ENCODE measurements around the gene ATG7.

ATG7 gene

GRCh38 chr3:11562277-11562881, 290.2 kb downstream of the ATG7 start:
- Mint-ChIP-seq H3K9me3 (no peaks in the 10 kb centered on the region), H3K4me1 (peaks cover 9% of the 10 kb centered on the region), H3K4me3 (no peak overlapping the region), H3K36me3 (ENCODE audit: low read depth) (peaks cover 13% of the 10 kb centered on the region), H3K27ac (no peak overlapping the region), H3K27me3 (no peaks in the 10 kb centered on the region)
- DNase-seq (no peak), ATAC-seq (no peak)

GRCh38 chr3:11563159-11563864, 291.1 kb downstream of the ATG7 start:
- H3K4me3 Mint-ChIP-seq, result no peak overlapping the region
- H3K9me3 Mint-ChIP-seq, result no peaks in the 10 kb centered on the region
- DNase-seq (no peak), ATAC-seq (no peak)
- no peaks in the 10 kb centered on the region for H3K27me3 Mint-ChIP-seq
- peaks cover 9% of the 10 kb centered on the region for H3K36me3 Mint-ChIP-seq (ENCODE audit: low read depth)
- H3K27ac Mint-ChIP-seq, result peak overlapping the region; percentile 46
- peaks cover 8% of the 10 kb centered on the region for H3K4me1 Mint-ChIP-seq

- Mint-ChIP-seq H3K4me1 (peaks cover 10% of the 10 kb centered on the region), H3K27me3 (no peaks in the 10 kb centered on the region), H3K36me3 (ENCODE audit: low read depth) (peaks cover 9% of the 10 kb centered on the region), H3K27ac (peak overlapping the region; percentile 46), H3K9me3 (no peaks in the 10 kb centered on the region), H3K4me3 (no peak overlapping the region)
- no peak for ATAC-seq
- no peak for DNase-seq
Measured at GRCh38 chr3:11563865-11564185, 291.6 kb downstream of the ATG7 start.

GRCh38 chr3:11564577-11565001, 292.4 kb downstream of the ATG7 start:
- peaks cover 9% of the 10 kb centered on the region for H3K4me1 Mint-ChIP-seq
- H3K4me3 Mint-ChIP-seq, result no peak overlapping the region
- no peak overlapping the region for H3K27ac Mint-ChIP-seq
- H3K36me3 Mint-ChIP-seq (ENCODE audit: low read depth), result peaks cover 9% of the 10 kb centered on the region
- no peak for DNase-seq
- no peak for ATAC-seq
- H3K9me3 Mint-ChIP-seq, result no peaks in the 10 kb centered on the region
- H3K27me3 Mint-ChIP-seq, result no peaks in the 10 kb centered on the region

GRCh38 chr3:11565072-11565471, 292.9 kb downstream of the ATG7 start:
- no peak overlapping the region for H3K4me3 Mint-ChIP-seq
- no peaks in the 10 kb centered on the region for H3K27me3 Mint-ChIP-seq
- no peak overlapping the region for H3K27ac Mint-ChIP-seq
- no peak for DNase-seq
- peaks cover 9% of the 10 kb centered on the region for H3K36me3 Mint-ChIP-seq (ENCODE audit: low read depth)
- no peaks in the 10 kb centered on the region for H3K9me3 Mint-ChIP-seq
- H3K4me1 Mint-ChIP-seq, result peaks cover 9% of the 10 kb centered on the region
- ATAC-seq, result no peak

- Mint-ChIP-seq H3K36me3 (ENCODE audit: low read depth) (peaks cover 9% of the 10 kb centered on the region), H3K27ac (no peak overlapping the region), H3K27me3 (no peaks in the 10 kb centered on the region)
Measured at GRCh38 chr3:11565492-11565891, 293.3 kb downstream of the ATG7 start.

GRCh38 chr3:11565932-11566331, 293.7 kb downstream of the ATG7 start:
- H3K36me3 Mint-ChIP-seq (ENCODE audit: low read depth), result peaks cover 11% of the 10 kb centered on the region
- H3K4me1 Mint-ChIP-seq, result peaks cover 15% of the 10 kb centered on the region
- H3K4me3 Mint-ChIP-seq, result no peak overlapping the region
- no peak for ATAC-seq
- DNase-seq, result no peak
- H3K9me3 Mint-ChIP-seq, result no peaks in the 10 kb centered on the region
- H3K27me3 Mint-ChIP-seq, result no peaks in the 10 kb centered on the region
- no peak overlapping the region for H3K27ac Mint-ChIP-seq

More at GRCh38 chr3:11565492-11565891, 293.3 kb downstream of the ATG7 start:
- Mint-ChIP-seq H3K4me1 (peaks cover 10% of the 10 kb centered on the region), H3K4me3 (no peak overlapping the region), H3K9me3 (no peaks in the 10 kb centered on the region)
- no peak for DNase-seq
- no peak for ATAC-seq

- Mint-ChIP-seq H3K4me1 (peaks cover 17% of the 10 kb centered on the region), H3K27ac (peak overlapping the region; percentile 24), H3K9me3 (no peaks in the 10 kb centered on the region), H3K36me3 (ENCODE audit: low read depth) (peaks cover 11% of the 10 kb centered on the region), H3K4me3 (no peak overlapping the region), H3K27me3 (no peaks in the 10 kb centered on the region)
- DNase-seq (no peak), ATAC-seq (no peak)
Measured at GRCh38 chr3:11566478-11566877, 294.3 kb downstream of the ATG7 start.

- no peak for ATAC-seq
- H3K36me3 Mint-ChIP-seq (ENCODE audit: low read depth), result peaks cover 11% of the 10 kb centered on the region
- peaks cover 20% of the 10 kb centered on the region for H3K4me1 Mint-ChIP-seq
- H3K4me3 Mint-ChIP-seq, result no peak overlapping the region
- DNase-seq, result no peak
- no peaks in the 10 kb centered on the region for H3K27me3 Mint-ChIP-seq
- no peaks in the 10 kb centered on the region for H3K9me3 Mint-ChIP-seq
- peak overlapping the region; percentile 24 for H3K27ac Mint-ChIP-seq
Measured at GRCh38 chr3:11566916-11567315, 294.7 kb downstream of the ATG7 start.

- no peak for DNase-seq
- peak overlapping the region; percentile 59 for H3K27ac Mint-ChIP-seq
- peaks cover 11% of the 10 kb centered on the region for H3K36me3 Mint-ChIP-seq (ENCODE audit: low read depth)
- peaks cover 20% of the 10 kb centered on the region for H3K4me1 Mint-ChIP-seq
- no peak overlapping the region for H3K4me3 Mint-ChIP-seq
- H3K9me3 Mint-ChIP-seq, result no peaks in the 10 kb centered on the region
- peak; percentile 55 for ATAC-seq
- H3K27me3 Mint-ChIP-seq, result no peaks in the 10 kb centered on the region
Measured at GRCh38 chr3:11567516-11568467, 295.6 kb downstream of the ATG7 start.

- Mint-ChIP-seq H3K4me1 (peaks cover 20% of the 10 kb centered on the region), H3K4me3 (no peak overlapping the region), H3K27me3 (no peaks in the 10 kb centered on the region), H3K9me3 (no peaks in the 10 kb centered on the region), H3K36me3 (ENCODE audit: low read depth) (peaks cover 8% of the 10 kb centered on the region), H3K27ac (peak overlapping the region; percentile 53)
- DNase-seq (no peak), ATAC-seq (no peak)
Measured at GRCh38 chr3:11568503-11569155, 296.4 kb downstream of the ATG7 start.

GRCh38 chr3:11569156-11569741, 297.1 kb downstream of the ATG7 start:
- ATAC-seq (no peak), DNase-seq (no peak)
- Mint-ChIP-seq H3K9me3 (no peaks in the 10 kb centered on the region), H3K4me3 (no peak overlapping the region), H3K27me3 (no peaks in the 10 kb centered on the region), H3K4me1 (peaks cover 20% of the 10 kb centered on the region), H3K27ac (no peak overlapping the region), H3K36me3 (ENCODE audit: low read depth) (peaks cover 5% of the 10 kb centered on the region)

GRCh38 chr3:11570251-11570650, 298.1 kb downstream of the ATG7 start:
- H3K27me3 Mint-ChIP-seq, result no peaks in the 10 kb centered on the region
- H3K36me3 Mint-ChIP-seq (ENCODE audit: low read depth), result peaks cover 5% of the 10 kb centered on the region
- H3K4me3 Mint-ChIP-seq, result no peak overlapping the region
- no peak overlapping the region for H3K27ac Mint-ChIP-seq
- no peaks in the 10 kb centered on the region for H3K9me3 Mint-ChIP-seq
- H3K4me1 Mint-ChIP-seq, result peaks cover 20% of the 10 kb centered on the region
- no peak for ATAC-seq
- DNase-seq, result no peak

All from activated naive CD8-positive, alpha-beta T cell treated with anti-CD3 and anti-CD28 coated beads, Interleukin-2, amount 50 U/mL, for 24 hours (primary cell).